Suppressor macrophage (primary cell): ENCODE results near the gene SIGLEC6.

Source experiments
- DNase-seq, 4 experiments: peaks; one replicate each; pipeline ENCODE4 v3.0.0-alpha.2; 2020 to 2022

The SIGLEC6 gene

DNA sequence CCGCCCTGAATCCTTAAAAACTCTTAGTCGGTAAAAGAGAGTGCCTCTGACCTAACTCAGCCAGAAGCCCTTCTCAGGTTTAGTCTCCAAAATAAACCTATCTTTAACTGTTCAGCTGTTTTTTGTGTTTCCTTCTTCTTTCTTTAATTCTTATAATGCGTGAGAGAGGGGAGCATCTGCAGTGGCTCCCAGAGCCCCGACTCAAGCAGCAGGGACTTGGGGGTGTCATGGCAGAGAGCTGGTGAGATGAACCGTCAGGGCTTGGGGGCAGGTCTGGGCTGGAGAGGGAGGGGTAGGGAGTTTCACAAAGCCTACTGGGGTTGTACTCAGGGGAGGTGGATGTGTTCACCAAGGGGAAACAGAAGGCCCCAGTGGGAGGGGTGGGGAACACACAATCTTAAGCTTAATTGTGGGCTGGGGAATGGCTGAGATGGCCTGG, 16.8 kb upstream of the SIGLEC6 start:
- no peak for DNase-seq

DNA sequence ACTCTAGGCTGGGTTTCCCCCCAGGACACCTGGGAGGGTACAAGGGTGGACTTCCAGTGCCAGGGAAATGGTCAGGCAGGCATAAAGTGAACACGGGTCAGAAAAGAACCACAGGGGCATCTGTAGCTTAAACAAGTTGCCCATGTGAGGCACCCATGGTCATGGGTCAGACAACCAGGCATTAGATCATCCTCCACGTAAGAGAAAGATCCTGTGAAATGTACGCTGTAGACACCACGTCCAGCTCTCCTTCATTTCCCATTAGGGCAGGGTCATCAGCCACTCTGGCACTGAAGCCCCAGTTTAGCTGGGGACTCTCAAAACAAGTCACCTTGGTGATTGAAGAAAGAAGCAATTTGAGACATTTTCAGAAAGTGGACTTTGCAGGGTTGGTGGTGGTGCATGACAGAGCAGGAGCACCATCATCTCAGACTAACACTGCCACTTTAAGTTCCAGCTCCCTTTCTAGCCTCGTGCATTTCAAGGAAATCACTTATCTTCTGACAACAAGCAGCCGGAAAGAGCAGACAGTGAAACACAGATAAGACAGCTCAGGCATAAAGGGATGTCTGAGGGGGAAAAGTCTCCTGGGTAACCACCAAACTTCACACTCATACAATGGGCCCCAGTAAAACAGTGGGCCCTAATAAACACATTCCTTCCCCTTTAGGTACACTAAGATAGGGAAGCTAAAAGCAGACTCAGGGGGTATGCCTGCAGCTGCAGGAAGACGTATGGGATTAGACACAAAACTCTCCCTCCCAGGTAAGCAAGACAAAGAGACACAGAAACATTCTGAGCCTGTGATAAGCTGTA, 16.1 kb upstream of the SIGLEC6 start:
- DNase-seq = peak in 2 of 4 experiments; percentile 22 to 30

GRCh38 chr19:51546650-51547396, 15.4 kb upstream of the SIGLEC6 start:
- DNase-seq = peak; percentile 40 to 65 (median 54)

GRCh38 chr19:51546107-51546649, 14.7 kb upstream of the SIGLEC6 start:
- no peak for DNase-seq

GRCh38 chr19:51544038-51544437, 12.6 kb upstream of the SIGLEC6 start:
- DNase-seq = no peak

DNA sequence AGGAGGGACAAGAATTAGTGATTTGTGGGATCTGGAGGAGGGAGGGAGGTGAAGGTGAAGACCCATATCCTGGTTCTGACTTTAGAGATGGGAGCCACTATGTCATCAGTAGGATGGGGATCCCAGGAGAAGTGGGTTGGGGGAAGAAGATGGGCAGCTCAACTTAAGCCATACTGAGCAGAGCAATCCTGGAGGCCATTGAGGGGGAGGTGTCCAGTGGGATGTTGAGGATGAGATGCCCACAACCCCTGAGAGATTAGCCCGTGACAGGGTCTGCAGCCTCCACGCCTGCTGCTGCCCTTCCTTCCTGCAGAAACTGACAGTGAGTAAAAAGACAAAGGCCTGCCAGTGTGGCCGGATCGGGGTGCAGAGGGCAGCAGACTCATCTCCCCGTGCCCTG, 11.2 kb upstream of the SIGLEC6 start:
- no peak for DNase-seq

DNA sequence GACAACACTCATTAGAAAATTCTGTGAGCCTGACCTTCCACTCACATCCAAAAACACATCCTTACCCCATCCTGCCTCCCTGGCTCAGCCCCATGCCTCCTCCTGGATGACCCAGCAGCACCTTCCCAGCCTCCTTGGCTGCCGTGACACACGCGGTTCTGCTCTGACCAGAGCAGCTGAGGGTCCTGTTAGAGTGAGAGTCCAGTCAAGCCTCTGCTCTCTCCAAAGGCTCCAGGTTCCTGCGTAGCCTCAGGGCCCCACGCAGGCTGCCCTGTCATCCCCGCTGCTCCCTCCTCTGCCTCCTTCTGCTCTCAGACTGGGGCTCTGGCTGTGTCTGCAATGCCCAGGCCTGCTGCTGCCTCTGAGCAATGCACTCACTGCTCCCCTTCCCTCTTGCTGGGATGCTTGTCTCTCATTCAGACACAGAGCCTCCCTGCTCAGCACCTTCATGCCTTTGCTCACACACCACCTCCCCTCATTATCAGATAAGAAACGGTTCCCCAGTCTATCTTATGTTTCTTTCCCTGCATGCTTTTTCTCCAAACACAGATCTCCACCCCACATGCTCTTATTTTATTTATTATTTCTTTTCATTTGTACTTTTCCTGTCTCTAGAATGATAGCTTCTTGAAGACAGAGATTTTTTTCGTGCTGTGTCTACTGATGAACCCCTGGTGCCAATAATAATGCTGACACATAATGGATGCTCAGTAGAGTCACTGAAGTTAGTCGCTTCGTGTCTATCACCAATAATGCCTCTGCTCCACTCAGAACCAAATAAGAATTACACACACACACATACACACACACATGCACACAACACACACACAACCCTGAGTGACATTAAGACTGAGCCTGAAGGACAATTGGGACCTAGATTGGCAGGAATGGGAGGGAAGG, 10.2 kb upstream of the SIGLEC6 start:
- DNase-seq = no peak

DNA sequence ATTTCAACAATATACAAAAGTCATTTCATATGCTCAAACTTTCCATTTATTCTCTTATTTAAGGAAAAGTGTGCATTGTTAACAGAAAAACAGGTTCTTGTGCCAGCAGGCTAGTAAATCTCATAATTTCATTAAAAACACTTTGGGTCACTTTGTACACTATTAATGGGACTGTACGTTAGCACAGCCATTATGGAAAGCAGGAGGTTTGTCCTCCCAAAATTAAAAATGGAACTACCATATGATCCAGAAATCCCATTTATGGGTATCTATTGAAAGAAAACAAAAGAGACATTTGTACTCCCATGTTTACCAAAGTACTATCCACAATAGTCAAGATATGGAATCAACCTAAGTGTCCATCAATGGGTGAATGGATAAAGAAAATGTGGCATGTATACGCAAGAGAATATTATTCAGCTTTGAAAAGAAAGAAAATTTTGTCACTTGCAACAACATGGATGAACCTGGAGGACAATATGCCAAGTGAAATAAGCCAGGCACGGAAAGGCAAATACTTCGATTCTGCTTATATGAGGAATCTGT, 8.4 kb upstream of the SIGLEC6 start:
- no peak for DNase-seq

DNA sequence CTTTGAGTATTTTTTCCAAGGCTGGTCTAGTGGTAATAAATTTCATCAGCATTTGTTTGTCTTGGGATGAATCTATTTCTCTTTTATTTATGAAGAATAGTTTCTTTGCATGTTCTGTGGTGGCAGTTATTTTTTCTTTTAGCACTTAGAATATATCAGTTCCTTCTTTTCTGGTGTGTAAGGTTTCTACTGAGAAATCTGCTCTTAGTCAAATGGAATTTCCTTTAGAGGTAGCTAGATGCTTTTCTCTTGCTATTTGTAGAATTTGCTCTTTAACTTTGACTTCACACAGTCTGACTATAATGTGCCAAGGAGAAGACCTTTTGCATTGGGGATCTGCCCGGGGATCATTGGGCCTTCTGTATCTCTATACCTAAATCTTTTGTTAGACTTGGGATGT, 4.1 kb upstream of the SIGLEC6 start:
- no peak for DNase-seq

DNA sequence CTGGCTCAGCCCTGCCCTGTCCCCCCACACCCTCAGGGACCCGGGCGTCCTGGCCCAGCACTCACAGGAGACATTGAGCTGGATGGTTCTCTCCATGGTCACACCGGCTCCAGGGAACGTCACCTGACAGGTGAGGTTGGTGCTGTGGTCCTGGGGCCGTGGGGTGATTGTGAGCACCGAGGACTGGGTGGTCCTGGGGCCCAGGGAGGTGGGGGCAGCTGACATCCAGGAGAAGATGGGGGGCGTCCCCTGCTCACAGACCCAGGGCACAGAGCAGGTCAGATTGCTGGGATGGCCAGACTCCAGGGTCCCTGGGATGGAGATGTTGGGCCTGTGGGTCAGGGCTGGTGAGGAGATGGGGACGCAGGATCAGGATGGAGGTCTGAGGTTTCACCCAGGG, 854 bp downstream of the SIGLEC6 start:
- no peak for DNase-seq

DNA sequence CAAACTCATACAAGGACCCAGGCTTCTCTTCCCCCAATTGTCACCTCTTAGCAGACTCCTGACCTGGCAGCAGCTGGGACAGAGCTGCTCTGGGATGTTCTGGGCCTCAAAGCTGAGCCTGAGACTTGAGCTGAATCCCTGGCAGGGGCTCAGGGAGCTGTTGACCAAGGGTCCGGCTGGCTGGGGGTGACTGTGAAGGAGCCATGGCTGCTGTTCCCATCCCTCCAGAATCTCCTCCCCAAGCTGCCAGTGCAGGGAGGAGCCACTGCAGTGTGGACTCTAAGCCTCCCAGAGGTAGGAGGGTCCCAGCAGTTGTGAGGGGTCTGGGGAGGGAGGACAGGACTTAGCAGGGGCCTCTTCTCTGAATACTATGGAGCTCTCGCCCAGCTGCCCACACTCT, 2.2 kb downstream of the SIGLEC6 start:
- DNase-seq = no peak

GRCh38 chr19:51525651-51526050, 5.8 kb downstream of the SIGLEC6 start:
- no peak for DNase-seq

GRCh38 chr19:51524666-51525264, 6.7 kb downstream of the SIGLEC6 start:
- DNase-seq = no peak

DNA sequence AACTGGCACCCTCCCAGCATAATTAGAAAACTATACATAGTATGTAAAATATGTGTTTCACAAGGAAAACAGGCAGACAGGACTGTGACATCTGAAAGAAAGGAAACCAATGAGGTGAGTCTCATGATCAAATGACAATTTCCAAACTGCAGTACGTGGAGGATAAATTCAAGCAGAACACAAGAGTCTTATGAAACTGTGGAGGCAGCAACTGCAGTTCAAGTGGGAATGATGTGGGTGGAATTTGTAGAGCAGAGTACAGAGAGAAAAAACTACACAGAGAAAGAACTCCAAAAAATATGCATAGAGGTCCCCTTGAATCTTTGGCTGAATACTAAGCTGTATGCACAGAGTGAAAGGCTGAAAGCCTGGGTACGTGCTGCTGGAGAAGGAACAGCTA, 9.7 kb downstream of the SIGLEC6 start:
- DNase-seq = peak in 3 of 4 experiments; percentile 22 to 38 (median 36)

DNA sequence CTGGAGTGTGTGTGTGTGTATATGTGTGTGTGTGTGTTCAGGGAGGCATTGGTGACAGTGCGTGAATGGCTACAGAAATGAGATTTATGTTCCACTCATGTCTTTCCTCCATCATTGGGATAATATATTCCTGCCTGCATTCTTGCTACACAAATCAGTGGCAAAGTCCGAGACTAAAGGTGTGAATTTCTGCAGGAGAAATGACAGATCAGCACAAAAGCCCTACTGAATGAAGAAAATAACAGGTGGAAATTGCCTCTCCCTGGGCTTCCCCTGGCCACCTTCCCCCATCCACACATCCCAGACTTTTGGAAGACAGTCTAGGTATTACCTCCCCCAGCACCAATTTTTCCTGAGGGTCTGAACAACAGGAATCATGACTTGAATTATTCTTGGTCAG, 10.1 kb downstream of the SIGLEC6 start:
- DNase-seq = no peak

GRCh38 chr19:51520728-51521127, 10.7 kb downstream of the SIGLEC6 start:
- DNase-seq = peak in 1 of 4 experiments; percentile 16

GRCh38 chr19:51514866-51515481, 16.5 kb downstream of the SIGLEC6 start:
- peak; percentile 75 to 86 (median 79) for DNase-seq

DNA sequence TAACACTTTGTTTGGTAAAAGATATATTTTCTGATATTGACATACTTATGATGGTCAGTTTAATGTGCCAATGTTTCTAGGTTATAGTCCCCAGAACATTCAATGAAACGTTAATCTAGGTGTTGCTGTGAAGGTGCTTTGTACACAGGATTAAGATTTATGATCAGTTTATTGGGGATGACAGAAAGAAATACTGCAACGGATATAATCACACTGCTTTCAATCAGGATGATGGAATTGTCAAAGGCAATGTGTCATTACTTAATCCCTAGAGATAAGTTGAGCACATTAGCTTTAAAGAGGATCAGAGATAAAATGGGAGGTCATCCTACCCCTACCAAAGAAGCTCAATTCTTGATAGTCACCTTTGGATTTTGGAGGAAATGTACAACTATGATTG, 17.5 kb downstream of the SIGLEC6 start:
- DNase-seq = no peak

GRCh38 chr19:51511353-51511752, 20.1 kb downstream of the SIGLEC6 start:
- DNase-seq = peak in 3 of 4 experiments; percentile 24 to 42 (median 35)

DNA sequence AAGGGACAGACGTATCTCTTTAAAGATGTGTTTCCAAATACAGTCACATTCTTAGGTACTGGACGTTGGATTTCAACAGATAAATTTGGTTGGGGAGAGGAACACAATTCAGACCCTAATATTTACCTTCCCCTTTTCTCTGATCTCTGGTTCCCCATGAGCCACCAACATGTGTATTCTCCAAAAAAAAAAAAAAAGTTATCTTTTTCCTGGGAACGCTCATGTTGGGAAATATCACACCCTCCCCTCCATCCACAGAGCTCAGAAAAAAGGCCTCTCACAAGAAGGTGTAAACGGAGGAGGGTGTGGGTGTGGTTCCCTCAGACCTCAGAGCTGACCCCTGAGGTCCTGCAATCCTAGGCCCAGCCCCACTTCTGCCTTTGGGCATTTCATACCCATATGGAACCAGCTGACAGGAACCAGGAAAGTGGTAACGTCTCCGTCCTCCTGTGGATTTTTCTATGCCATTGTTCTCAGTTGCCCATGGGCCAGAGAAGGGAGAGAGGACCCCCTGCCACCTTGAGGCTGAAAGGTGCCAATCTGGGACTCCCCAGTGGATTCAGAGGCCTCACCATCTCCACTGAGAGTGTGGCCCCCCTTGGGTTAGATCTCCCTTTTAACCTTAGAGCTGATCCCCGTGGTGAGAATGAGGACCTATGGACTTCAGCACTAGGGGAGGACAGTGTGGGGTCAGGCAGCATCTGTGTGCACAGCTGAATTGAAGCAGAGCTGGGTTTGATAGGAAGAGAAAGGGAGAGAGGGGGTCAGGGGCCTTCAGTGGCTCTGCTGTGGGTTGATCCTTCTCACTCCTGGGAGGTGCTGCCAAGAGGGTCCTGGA, 21.4 kb downstream of the SIGLEC6 start:
- DNase-seq = peak; percentile 27 to 62 (median 40)
